Lower leg skin (tissue), 3 donors: ENCODE results near the gene TOR2A.

ENCODE experiments used
- POLR2A ChIP-seq, 2 donors: fragments of 450-650 bp; IDR thresholded peaks; one replicate each; pipeline ENCODE4 v1.6.1; 2016 to 2017; ENCODE audit warnings: antibody characterized with exemption in 2 of 2, mild to moderate bottlenecking in 1 of 2, moderate library complexity in 1 of 2
- TF ChIP-seq, protein P1 (sequence below), 3 donors: fragments of 450-650 bp; IDR thresholded peaks; one replicate each; pipeline ENCODE4 v1.5.1; 2016; ENCODE audit warnings: antibody characterized with exemption in 3 of 3, mild to moderate bottlenecking in 3 of 3, moderate library complexity in 2 of 3

GRCh38 chr9:127742435-127743088 is 7.5 kb upstream of the TOR2A start:
- TF ChIP-seq, protein P1, sequence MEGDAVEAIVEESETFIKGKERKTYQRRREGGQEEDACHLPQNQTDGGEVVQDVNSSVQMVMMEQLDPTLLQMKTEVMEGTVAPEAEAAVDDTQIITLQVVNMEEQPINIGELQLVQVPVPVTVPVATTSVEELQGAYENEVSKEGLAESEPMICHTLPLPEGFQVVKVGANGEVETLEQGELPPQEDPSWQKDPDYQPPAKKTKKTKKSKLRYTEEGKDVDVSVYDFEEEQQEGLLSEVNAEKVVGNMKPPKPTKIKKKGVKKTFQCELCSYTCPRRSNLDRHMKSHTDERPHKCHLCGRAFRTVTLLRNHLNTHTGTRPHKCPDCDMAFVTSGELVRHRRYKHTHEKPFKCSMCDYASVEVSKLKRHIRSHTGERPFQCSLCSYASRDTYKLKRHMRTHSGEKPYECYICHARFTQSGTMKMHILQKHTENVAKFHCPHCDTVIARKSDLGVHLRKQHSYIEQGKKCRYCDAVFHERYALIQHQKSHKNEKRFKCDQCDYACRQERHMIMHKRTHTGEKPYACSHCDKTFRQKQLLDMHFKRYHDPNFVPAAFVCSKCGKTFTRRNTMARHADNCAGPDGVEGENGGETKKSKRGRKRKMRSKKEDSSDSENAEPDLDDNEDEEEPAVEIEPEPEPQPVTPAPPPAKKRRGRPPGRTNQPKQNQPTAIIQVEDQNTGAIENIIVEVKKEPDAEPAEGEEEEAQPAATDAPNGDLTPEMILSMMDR (IDR thresholded peaks at IDR 0.05), result no peak
- TF ChIP-seq POLR2A (IDR thresholded peaks at IDR 0.05), result no peak
